Putamen (tissue), 1 donor: Measurements from ENCODE around the gene MORN5.

ENCODE experiments used
- DNase-seq: peaks from one replicate; pipeline ENCODE4 v3.0.0-alpha.2; 2016; ENCODE audit warnings: low spot score

Gene MORN5

GRCh38 chr9:122216798-122217418 is 57.2 kb downstream of the MORN5 start:
- no peak for DNase-seq

GRCh38 chr9:122217640-122218039 is 57.9 kb downstream of the MORN5 start:
- DNase-seq = no peak

GRCh38 chr9:122218071-122218934 is 58.6 kb downstream of the MORN5 start:
- DNase-seq = no peak

GRCh38 chr9:122218935-122219855 is 59.5 kb downstream of the MORN5 start:
- DNase-seq = no peak

GRCh38 chr9:122219856-122220672 is 60.4 kb downstream of the MORN5 start:
- DNase-seq = no peak

- no peak for DNase-seq
Observed at GRCh38 chr9:122220673-122221182, 61.0 kb downstream of the MORN5 start.

GRCh38 chr9:122221183-122221811 is 61.6 kb downstream of the MORN5 start:
- no peak for DNase-seq

GRCh38 chr9:122222791-122223190 is 63.1 kb downstream of the MORN5 start:
- no peak for DNase-seq

GRCh38 chr9:122223435-122223834 is 63.7 kb downstream of the MORN5 start:
- DNase-seq = no peak

GRCh38 chr9:122225312-122226141 is 65.8 kb downstream of the MORN5 start:
- DNase-seq = no peak

- no peak for DNase-seq
Observed at GRCh38 chr9:122226142-122226757, 66.5 kb downstream of the MORN5 start.

- no peak for DNase-seq
Observed at GRCh38 chr9:122226758-122227574, 67.3 kb downstream of the MORN5 start.

GRCh38 chr9:122227575-122227900 is 67.8 kb downstream of the MORN5 start:
- DNase-seq = no peak

GRCh38 chr9:122228191-122228567 is 68.5 kb downstream of the MORN5 start:
- no peak for DNase-seq

GRCh38 chr9:122228568-122229484 is 69.1 kb downstream of the MORN5 start, which contains the start of gene LHX6:
Gene LHX6, minus strand, starts transcription at chr9:122228957. Its CDS starts 217 bp downstream, at chr9:122228740.
- no peak for DNase-seq

- no peak for DNase-seq
Observed at GRCh38 chr9:122229485-122229837, 69.8 kb downstream of the MORN5 start.

- DNase-seq = no peak
Observed at GRCh38 chr9:122232796-122233306, 73.1 kb downstream of the MORN5 start.
